Inferior parietal cortex (tissue), 1 donor: Measurements from ENCODE around the gene LIN54.
"Not testable (repeated sequence)": the region's sequence is repeated elsewhere in the genome, so short reads cannot be mapped to it uniquely, and the experiment has no call there.

Experiments used
- DNase-seq: peaks from one replicate; pipeline ENCODE4 v3.0.0-alpha.2; 2016; ENCODE audit errors: extremely low spot score

LIN54 gene

DNA sequence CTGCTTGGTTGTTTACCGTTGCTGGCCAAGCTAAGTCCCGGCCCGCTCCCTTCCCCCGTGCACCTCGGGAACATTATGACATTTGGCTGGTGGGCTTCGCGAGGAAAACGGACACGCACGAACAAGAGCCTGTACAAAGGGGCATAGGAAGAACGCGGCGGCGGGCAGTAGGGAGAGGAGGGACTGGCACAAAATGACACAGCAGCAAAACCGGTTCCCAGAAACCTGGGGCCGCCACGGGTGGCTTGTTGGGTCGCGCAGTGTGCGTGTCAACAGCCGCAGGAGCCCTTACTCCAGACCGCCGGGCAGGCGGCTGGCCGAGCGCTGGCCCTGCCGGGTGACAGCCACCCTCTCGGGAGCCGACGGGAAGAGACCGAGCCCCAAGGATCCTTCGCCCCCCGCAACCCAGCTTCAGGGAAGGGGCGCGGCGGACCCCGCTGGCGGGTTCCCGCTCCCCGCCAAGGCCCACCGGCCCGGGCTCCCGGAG, 1.6 kb upstream of the LIN54 start:
- peak; percentile 15 for DNase-seq

GRCh38 chr4:83011689-83012199, 1.1 kb upstream of the LIN54 start:
- DNase-seq = peak; percentile 47

DNA sequence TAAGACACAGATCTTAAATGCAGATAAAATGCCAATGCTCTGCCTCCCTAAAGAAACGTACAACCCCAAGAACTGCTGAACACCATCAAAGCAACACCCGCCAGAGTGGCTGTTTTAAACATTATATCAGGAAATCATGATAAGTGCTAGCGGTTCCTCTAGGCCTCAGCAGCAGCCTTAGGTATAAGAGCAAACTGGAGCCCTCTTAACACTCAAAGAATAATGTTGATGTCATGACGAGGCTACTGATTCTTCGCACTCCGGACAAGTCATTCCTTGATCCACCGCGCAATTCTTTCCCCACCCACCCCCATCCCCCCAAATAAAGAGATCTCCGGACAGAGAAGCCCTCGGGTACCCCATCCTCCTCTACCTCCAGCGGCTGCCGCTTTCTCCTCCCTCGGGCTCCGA, 507 bp downstream of the LIN54 start:
- DNase-seq = peak; percentile 44

DNA sequence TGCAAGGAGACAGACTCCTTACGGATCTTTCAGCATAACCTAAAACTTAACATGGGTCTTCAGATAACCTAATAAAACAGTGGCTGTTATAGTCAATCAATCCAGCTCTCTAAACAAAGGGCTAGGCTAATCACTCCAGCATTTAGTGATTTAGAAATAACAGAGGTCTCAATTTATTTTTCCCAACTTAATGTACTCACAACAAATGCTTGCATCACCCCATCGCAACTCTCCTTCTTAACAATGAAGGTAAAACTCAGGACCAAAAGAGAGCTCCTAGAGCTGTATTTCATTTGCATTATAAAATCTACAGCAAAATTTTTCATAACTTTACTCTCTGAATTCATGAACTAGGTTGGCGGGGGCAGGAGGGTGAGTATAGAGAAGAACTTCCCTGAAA, 1.1 kb downstream of the LIN54 start:
- DNase-seq = no peak

DNA sequence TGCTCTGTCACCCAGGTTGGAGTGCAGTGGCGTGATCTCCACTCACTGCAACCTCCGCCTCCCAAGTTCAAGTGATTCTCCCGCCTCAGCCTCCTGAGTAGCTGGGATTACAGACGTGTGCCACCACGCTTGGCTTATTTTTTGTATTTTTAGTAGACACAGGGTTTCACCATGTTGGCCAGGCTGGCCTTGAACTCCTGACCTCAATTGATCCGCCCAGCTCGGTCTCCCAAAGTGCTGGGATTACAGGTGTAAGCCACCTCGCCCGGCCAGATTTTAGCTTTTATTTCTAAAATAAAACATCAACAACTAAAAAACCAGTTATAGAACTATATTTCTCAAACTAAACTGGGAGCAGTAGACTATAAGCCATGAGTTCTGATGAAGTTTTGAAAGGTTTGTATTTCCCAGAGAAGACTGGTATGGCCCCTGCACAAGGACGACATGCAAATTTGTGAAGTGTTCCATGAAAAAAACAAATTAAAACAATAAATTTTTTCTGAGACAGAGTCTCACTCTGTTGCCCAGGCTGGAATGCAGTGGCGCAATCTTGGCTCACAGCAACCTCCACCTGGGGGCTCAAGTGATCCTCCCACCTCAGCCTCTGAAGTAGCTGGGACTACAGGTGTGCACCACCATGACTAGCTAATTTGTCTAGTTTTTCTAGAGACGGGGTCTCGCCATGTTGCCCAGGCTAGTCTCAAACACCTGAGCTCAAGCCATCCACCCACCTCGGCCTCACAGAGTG, 7.4 kb downstream of the LIN54 start:
- not testable (repeated sequence) for DNase-seq

DNA sequence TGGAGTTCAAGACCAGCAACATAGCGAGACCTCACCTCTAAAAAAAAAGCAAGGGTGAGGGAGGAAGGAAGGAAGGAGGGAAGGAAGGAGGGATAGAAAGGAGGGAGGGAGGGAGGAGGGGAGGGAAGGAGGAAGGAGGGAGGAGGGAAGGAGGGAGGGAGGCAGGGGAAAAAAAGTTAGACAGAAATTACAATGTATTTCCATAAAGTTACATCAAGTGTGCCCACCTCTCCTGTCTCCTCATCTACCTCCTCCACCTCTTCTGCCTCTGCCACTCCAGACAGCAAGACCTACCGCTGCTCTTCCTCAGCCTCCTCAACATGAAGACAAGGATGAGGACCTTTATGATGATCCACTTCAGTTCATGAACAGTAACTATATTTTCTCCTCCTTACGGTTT, 8.3 kb downstream of the LIN54 start:
- no peak for DNase-seq

- no peak for DNase-seq
Observed at GRCh38 chr4:82998898-82999297, 11.7 kb downstream of the LIN54 start.

- no peak for DNase-seq
Observed at GRCh38 chr4:82994834-82995233, 15.8 kb downstream of the LIN54 start.

GRCh38 chr4:82989575-82990429, 20.8 kb downstream of the LIN54 start:
- no peak for DNase-seq

GRCh38 chr4:82988323-82988832, 22.2 kb downstream of the LIN54 start:
- DNase-seq = no peak

DNA sequence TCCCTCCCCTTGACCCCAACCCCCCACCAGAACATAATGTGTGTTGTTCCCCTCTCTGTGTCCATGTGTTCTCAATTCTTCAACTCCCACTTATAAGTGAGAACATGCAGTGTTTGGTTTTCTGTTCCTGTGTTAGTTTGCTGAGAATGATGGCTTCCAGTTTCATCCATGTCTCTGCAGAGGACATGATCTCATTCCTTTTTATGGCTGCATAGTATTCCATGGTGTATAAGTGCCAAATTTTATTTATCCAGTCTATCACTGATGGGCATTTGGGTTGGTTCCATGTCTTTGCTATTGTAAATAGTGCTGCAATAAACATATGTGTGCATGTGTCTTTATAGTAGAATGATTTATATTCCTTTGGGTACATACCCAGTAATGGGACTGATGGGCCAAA, 23.1 kb downstream of the LIN54 start:
- DNase-seq = not testable (repeated sequence)

DNA sequence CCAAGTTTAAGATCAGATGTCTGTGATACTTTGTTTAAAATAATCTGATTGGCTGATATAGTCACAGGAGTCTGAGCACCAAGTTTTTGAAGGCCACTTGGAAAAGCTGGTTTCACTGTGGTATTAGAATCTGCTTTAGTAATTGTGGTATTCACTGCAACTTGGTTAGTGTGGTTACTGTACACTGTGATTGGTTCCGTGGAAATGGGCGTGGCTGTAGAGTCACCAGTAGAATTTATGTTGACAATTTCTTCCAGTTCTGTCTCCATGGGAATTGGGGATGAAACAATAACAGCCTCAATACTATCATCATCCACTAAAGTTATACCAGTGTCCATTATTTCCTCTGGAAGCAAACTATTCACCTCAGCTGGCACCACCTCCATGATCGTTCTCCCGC, 26.2 kb downstream of the LIN54 start:
- no peak for DNase-seq

- DNase-seq = no peak
Observed at GRCh38 chr4:82983444-82983843, 27.2 kb downstream of the LIN54 start.

DNA sequence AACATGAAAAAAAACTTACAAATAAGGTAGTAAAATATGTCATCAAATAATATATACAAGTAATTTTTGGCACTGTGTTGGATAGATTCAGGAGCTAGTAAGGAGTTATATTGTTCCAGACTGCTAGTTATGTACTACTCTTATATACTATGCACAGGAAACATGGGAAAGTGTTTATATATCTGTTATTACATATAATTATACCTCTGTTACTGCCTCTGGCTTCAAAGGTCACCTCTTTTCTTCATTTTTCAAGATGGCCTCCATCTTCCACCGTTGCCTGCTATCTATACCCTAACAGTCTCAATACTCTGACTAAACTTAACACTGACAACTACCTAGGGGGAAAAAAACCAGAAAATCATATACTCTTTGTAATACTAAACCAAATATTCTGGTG, 29.5 kb downstream of the LIN54 start:
- no peak for DNase-seq

GRCh38 chr4:82975792-82976191, 34.8 kb downstream of the LIN54 start:
- no peak for DNase-seq

- no peak for DNase-seq
Observed at GRCh38 chr4:82969414-82969813, 41.2 kb downstream of the LIN54 start.

GRCh38 chr4:82968972-82969371, 41.7 kb downstream of the LIN54 start:
- DNase-seq = no peak

DNA sequence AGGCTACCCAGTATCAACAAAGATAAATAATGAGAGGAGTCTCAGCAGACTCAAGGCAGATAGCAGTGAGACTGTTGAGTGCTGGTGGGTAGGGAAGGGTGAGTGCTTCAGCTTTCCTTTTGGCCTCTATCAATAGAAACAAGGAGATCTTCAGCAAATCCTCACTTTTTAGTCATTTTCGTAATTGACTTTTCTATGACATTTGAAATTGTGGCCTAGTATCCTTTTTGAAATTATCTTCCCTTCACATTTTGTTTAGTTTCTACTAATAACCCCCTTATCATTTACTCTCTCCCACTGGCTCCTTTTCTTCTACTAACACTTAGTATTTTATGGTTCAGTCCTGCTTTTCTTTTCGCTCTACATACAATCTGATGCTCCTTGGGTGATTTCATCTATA, 44.9 kb downstream of the LIN54 start:
- DNase-seq = no peak

- DNase-seq = no peak
Observed at GRCh38 chr4:82957045-82957444, 53.6 kb downstream of the LIN54 start.

DNA sequence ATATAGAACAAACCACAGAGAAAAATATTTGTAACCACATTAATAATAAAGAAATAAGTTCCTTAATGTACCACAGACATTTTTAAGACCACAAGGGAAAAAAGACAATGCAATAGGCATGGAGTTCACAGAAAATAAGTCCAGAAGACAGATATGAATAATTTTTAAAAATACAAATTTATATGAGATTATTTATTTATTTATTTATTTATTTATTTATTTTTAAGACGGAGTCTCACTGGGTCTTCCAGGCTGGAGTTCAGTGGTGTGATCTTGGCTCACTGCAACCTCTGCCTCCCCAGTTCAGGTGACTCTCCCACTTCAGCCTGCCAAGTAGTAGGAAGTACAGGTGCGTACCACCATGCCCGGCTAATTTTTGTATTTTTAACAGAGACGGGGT, 56.4 kb downstream of the LIN54 start:
- no peak for DNase-seq

DNA sequence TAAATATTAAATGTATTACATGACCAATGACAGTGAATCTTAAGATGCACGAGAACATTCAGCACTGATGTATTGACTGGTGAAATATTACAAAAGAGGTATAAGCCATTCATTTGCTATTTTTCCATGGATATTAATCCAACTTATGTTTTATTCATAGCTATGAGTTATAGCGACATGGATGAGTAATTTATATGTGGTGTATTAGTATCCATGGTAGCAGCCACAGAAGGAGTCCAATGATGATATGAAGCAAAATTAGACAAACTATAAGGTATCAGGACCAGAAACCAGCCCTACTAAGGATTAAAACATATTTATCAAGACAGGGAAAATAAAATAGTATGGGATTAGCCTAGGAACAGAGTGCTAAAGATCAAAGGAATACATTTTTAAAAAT, 59.4 kb downstream of the LIN54 start:
- DNase-seq = no peak

- no peak for DNase-seq
Observed at GRCh38 chr4:82948647-82949204, 61.9 kb downstream of the LIN54 start.
